ENCODE data around the gene FSTL4. TPM values are rescaled to one million over a fixed set of nuclear protein-coding genes. Genes with fewer than 3 reads are reported as not detected.

The FSTL4 gene
- total and polyA plus RNA-seq, 2 experiments from 2014 or later = 1.4 to 2.8 TPM

DNA sequence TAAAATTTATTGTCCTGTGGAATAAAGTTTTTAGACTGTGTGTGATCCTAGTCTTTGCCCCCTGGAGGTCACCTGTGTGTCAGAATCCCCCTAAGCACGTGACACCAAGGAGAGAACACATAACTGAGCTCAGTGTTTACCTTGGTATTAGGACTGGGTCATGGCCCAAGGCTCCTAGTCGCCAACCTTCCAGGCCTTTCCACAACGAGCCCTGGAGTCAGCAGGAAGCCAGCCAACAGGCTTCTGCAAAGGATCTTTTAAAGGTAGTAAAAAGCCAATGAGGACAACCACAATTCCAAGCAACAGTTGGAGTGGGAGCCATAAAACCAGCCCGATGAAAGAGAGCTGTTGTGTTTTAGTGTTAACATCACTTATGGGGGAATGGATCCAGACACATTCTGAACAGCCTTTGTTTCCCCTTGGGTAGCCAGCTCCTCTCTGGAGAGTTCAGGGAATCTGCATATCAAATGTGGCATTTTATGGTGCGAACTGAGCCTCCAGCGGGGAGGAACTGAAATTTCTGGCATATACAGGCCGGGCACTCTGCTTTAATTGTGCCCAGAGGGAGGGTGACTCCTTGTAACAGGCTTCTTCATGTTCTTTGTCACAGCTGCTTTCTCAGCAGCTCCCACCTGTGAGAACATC lies 239.9 kb downstream of the FSTL4 start (continued):
- TF ChIP-seq, protein P1, sequence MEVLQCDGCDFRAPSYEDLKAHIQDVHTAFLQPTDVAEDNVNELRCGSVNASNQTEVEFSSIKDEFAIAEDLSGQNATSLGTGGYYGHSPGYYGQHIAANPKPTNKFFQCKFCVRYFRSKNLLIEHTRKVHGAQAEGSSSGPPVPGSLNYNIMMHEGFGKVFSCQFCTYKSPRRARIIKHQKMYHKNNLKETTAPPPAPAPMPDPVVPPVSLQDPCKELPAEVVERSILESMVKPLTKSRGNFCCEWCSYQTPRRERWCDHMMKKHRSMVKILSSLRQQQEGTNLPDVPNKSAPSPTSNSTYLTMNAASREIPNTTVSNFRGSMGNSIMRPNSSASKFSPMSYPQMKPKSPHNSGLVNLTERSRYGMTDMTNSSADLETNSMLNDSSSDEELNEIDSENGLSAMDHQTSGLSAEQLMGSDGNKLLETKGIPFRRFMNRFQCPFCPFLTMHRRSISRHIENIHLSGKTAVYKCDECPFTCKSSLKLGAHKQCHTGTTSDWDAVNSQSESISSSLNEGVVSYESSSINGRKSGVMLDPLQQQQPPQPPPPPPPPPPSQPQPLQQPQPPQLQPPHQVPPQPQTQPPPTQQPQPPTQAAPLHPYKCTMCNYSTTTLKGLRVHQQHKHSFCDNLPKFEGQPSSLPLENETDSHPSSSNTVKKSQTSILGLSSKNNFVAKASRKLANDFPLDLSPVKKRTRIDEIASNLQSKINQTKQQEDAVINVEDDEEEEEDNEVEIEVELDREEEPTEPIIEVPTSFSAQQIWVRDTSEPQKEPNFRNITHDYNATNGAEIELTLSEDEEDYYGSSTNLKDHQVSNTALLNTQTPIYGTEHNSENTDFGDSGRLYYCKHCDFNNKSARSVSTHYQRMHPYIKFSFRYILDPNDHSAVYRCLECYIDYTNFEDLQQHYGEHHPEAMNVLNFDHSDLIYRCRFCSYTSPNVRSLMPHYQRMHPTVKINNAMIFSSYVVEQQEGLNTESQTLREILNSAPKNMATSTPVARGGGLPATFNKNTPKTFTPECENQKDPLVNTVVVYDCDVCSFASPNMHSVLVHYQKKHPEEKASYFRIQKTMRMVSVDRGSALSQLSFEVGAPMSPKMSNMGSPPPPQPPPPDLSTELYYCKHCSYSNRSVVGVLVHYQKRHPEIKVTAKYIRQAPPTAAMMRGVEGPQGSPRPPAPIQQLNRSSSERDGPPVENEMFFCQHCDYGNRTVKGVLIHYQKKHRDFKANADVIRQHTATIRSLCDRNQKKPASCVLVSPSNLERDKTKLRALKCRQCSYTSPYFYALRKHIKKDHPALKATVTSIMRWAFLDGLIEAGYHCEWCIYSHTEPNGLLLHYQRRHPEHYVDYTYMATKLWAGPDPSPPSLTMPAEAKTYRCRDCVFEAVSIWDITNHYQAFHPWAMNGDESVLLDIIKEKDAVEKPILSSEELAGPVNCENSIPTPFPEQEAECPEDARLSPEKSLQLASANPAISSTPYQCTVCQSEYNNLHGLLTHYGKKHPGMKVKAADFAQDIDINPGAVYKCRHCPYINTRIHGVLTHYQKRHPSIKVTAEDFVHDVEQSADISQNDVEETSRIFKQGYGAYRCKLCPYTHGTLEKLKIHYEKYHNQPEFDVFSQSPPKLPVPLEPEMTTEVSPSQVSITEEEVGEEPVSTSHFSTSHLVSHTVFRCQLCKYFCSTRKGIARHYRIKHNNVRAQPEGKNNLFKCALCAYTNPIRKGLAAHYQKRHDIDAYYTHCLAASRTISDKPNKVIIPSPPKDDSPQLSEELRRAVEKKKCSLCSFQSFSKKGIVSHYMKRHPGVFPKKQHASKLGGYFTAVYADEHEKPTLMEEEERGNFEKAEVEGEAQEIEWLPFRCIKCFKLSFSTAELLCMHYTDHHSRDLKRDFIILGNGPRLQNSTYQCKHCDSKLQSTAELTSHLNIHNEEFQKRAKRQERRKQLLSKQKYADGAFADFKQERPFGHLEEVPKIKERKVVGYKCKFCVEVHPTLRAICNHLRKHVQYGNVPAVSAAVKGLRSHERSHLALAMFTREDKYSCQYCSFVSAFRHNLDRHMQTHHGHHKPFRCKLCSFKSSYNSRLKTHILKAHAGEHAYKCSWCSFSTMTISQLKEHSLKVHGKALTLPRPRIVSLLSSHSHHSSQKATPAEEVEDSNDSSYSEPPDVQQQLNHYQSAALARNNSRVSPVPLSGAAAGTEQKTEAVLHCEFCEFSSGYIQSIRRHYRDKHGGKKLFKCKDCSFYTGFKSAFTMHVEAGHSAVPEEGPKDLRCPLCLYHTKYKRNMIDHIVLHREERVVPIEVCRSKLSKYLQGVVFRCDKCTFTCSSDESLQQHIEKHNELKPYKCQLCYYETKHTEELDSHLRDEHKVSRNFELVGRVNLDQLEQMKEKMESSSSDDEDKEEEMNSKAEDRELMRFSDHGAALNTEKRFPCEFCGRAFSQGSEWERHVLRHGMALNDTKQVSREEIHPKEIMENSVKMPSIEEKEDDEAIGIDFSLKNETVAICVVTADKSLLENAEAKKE (CRISPR knock-in tag; IDR thresholded peaks at IDR 0.05) = no peak
- no peak for TF ChIP-seq NANOG (IDR thresholded peaks at IDR 0.05; ENCODE audit: borderline replicate concordance)
- TF ChIP-seq JUNB (IDR thresholded peaks at IDR 0.05; ENCODE audit: unreplicated experiment) = no peak
- no peak for TF ChIP-seq POLR2AphosphoS5 (IDR thresholded peaks at IDR 0.05; ENCODE audit: low read depth)
- TF ChIP-seq CREB1 (CRISPR knock-in tag; IDR thresholded peaks at IDR 0.05; ENCODE audit: low read depth) = no peak
- no peak for TF ChIP-seq ZNF114 (CRISPR knock-in tag; IDR thresholded peaks at IDR 0.05)
- TF ChIP-seq, protein P2, sequence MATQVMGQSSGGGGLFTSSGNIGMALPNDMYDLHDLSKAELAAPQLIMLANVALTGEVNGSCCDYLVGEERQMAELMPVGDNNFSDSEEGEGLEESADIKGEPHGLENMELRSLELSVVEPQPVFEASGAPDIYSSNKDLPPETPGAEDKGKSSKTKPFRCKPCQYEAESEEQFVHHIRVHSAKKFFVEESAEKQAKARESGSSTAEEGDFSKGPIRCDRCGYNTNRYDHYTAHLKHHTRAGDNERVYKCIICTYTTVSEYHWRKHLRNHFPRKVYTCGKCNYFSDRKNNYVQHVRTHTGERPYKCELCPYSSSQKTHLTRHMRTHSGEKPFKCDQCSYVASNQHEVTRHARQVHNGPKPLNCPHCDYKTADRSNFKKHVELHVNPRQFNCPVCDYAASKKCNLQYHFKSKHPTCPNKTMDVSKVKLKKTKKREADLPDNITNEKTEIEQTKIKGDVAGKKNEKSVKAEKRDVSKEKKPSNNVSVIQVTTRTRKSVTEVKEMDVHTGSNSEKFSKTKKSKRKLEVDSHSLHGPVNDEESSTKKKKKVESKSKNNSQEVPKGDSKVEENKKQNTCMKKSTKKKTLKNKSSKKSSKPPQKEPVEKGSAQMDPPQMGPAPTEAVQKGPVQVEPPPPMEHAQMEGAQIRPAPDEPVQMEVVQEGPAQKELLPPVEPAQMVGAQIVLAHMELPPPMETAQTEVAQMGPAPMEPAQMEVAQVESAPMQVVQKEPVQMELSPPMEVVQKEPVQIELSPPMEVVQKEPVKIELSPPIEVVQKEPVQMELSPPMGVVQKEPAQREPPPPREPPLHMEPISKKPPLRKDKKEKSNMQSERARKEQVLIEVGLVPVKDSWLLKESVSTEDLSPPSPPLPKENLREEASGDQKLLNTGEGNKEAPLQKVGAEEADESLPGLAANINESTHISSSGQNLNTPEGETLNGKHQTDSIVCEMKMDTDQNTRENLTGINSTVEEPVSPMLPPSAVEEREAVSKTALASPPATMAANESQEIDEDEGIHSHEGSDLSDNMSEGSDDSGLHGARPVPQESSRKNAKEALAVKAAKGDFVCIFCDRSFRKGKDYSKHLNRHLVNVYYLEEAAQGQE (IDR thresholded peaks at IDR 0.05; ENCODE audit: unreplicated experiment) = no peak
- TF ChIP-seq EZH2phosphoT487 (IDR thresholded peaks at IDR 0.05; ENCODE audit: unreplicated experiment) = no peak
